Muscle of leg (tissue), 11 donors: ENCODE results near the gene TLR4. TPM values are rescaled to one million over a fixed set of nuclear protein-coding genes. Genes with fewer than 3 reads are reported as not detected.

ENCODE experiments used
- DNase-seq: peaks from one replicate; pipeline ENCODE4 v3.0.0; 2013
- H3K27ac ChIP-seq: one replicate; pipeline ENCODE4 v1.5.1; 2013; ENCODE audit warnings: mild to moderate bottlenecking, low read length, control low read depth
- H3K27me3 ChIP-seq: one replicate; pipeline ENCODE4 v1.6.1; 2013; ENCODE audit warnings: low read length; ENCODE audit not compliant: control insufficient read depth, insufficient read depth
- H3K36me3 ChIP-seq: one replicate; pipeline ENCODE4 v1.6.1; 2013; ENCODE audit warnings: low read length; ENCODE audit not compliant: control insufficient read depth, insufficient read depth
- H3K4me1 ChIP-seq: one replicate; pipeline ENCODE4 v1.6.1; 2013; ENCODE audit warnings: low read length; ENCODE audit not compliant: control insufficient read depth, insufficient read depth
- H3K4me3 ChIP-seq: one replicate; pipeline ENCODE4 v1.5.1; 2013; ENCODE audit warnings: low read length, control low read depth
- H3K9me3 ChIP-seq: replicated peaks from 2 replicates; pipeline ENCODE4 v1.6.1; 2013; ENCODE audit warnings: low read depth, low read length; ENCODE audit not compliant: control insufficient read depth
- WGBS: methylation state at CpG from one replicate; pipeline ENCODE4 v1.1.5; 2013; ENCODE audit warnings: missing lambda C conversion rate; ENCODE audit not compliant: insufficient coverage; 5-methylcytosine and 5-hydroxymethylcytosine counted together
- polyA plus RNA-seq, 8 donors: library from polyadenylated mRNA; unstranded; fragments of 120-200 nt; gene quantifications; one replicate each; pipeline versions ENCODE4 v1.2.1 to v1.2.3, GENCODE V29; 2013; ENCODE audit warnings: inconsistent platforms in 1 of 8, low replicate concordance in 1 of 8; ENCODE audit not compliant: insufficient read length in 8 of 8, insufficient read depth in 1 of 8
- total RNA-seq: library from RNA; stranded (reverse); fragments of 120-200 nt; gene quantifications from one replicate; pipeline ENCODE4 v1.2.4, GENCODE V29; 2013

TLR4 gene
- total and polyA plus RNA-seq, 9 donors = 4.2 to 13.3 (median 6.4) TPM

- no CpG with 5 or more reads among the region's 2 CpGs for WGBS
Observed at GRCh38 chr9:117720987-117721386, 16.8 kb downstream of the TLR4 start.

GRCh38 chr9:117722108-117722761 lies 18.0 kb downstream of the TLR4 start:
- 72% methylated on average over 4 of the region's 6 CpGs for WGBS
- no peaks in the 10 kb centered on the region for H3K36me3 ChIP-seq
- H3K4me3 ChIP-seq = no peak overlapping the region
- no peaks in the 10 kb centered on the region for H3K4me1 ChIP-seq
- no peak overlapping the region for H3K27ac ChIP-seq
- no peaks in the 10 kb centered on the region for H3K9me3 ChIP-seq
- no peaks in the 10 kb centered on the region for H3K27me3 ChIP-seq
- DNase-seq = no peak

More at GRCh38 chr9:117720987-117721386, 16.8 kb downstream of the TLR4 start:
- no peak for DNase-seq
- Histone ChIP-seq H3K9me3 (no peaks in the 10 kb centered on the region), H3K27ac (no peak overlapping the region), H3K36me3 (no peaks in the 10 kb centered on the region), H3K27me3 (no peaks in the 10 kb centered on the region), H3K4me1 (no peaks in the 10 kb centered on the region), H3K4me3 (no peak overlapping the region)

DNA sequence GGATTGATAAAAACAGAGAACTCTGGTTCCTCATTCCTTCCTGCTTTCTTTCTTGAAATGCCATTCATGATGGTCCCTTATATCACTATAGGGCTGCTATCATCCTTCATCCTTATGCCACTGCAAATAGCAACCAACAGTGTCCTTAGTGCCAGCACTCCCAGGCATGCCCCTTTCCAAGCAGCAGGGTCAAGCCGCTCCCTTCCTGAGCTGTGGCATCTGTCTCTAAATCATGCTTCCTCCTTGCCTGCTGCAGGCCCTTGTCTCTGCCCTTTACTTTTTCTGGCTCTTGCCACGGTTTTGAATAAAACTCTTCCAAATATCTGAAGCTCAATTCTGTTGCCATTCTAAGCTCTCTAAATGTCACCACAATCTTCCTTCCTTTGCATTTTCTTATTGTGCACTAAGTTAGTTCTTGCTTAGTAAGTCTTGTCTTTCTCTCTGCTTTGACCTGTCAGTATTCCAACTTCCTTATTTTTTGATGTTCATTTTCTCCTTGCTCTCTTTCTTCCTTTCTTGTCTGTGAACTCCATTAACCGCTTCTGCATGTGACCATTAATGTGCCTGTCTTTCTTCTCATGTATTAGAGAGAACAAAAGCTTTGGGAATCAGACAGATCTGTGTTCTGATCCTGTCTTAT lies 19.9 kb downstream of the TLR4 start:
- Histone ChIP-seq H3K27ac (no peak overlapping the region), H3K36me3 (no peaks in the 10 kb centered on the region), H3K4me1 (no peaks in the 10 kb centered on the region), H3K9me3 (no peaks in the 10 kb centered on the region), H3K4me3 (no peak overlapping the region), H3K27me3 (no peaks in the 10 kb centered on the region)
- 53% methylated on average over 2 of the region's 3 CpGs for WGBS
- no peak for DNase-seq

- no peak overlapping the region for H3K27ac ChIP-seq
- H3K4me3 ChIP-seq = no peak overlapping the region
- no peaks in the 10 kb centered on the region for H3K9me3 ChIP-seq
- no peaks in the 10 kb centered on the region for H3K27me3 ChIP-seq
- no peak for DNase-seq
- no CpG with 5 or more reads among the region's 2 CpGs for WGBS
- no peaks in the 10 kb centered on the region for H3K36me3 ChIP-seq
- no peaks in the 10 kb centered on the region for H3K4me1 ChIP-seq
Observed at GRCh38 chr9:117725426-117725887, 21.3 kb downstream of the TLR4 start.

GRCh38 chr9:117729375-117729774 lies 25.2 kb downstream of the TLR4 start:
- Histone ChIP-seq H3K4me1 (no peaks in the 10 kb centered on the region), H3K4me3 (no peak overlapping the region), H3K36me3 (no peaks in the 10 kb centered on the region), H3K9me3 (no peaks in the 10 kb centered on the region), H3K27ac (no peak overlapping the region), H3K27me3 (no peaks in the 10 kb centered on the region)
- DNase-seq = no peak
- no CpG with 5 or more reads among the region's 2 CpGs for WGBS

- Histone ChIP-seq H3K9me3 (no peaks in the 10 kb centered on the region), H3K4me3 (no peak overlapping the region), H3K4me1 (no peaks in the 10 kb centered on the region), H3K27ac (no peak overlapping the region), H3K36me3 (no peaks in the 10 kb centered on the region), H3K27me3 (no peaks in the 10 kb centered on the region)
- DNase-seq = no peak
- WGBS = no CpG with 5 or more reads among the region's 6 CpGs
Observed at GRCh38 chr9:117732494-117732893, 28.3 kb downstream of the TLR4 start.

DNA sequence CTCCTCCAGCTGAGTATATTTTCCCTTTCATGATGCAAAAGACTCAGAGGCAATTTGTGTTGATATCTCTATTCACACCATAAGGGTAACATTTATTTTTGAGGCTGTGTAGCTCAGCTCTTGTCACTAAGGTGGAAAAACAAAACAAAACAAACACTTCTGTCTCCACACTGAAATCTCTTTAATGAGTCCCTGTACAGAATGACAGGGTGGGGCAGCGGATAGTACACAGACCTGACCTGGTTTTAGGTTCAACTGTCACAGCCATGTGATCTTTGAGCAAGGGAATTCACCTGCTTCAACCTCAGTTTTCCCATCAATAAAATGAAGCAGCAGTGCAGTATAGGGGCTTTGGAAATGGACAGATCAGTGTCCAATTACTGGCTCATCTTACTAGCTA lies 29.3 kb downstream of the TLR4 start:
- Histone ChIP-seq H3K27ac (no peak overlapping the region), H3K9me3 (no peaks in the 10 kb centered on the region), H3K27me3 (no peaks in the 10 kb centered on the region), H3K36me3 (no peaks in the 10 kb centered on the region), H3K4me1 (no peaks in the 10 kb centered on the region), H3K4me3 (no peak overlapping the region)
- no CpG with 5 or more reads among the region's 1 CpG for WGBS
- DNase-seq = no peak

DNA sequence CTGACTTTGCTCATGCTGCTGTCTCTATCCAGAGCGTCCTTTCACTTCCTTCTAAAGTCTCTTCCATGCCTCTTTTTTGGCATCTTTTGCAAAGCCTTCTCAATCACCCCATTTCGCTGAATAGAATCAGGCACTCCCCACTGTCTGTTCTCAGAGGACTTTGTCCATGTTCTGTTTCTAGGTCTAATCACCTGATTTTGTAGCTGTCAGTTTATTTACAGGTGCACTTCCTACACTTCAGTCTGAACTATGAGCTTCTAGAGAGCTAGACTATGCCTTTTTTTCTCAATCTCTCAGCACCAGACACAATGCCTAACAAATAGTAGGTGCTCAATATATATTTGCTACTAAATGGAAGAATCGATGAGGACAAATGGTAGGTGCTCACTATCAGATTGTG lies 29.9 kb downstream of the TLR4 start:
- Histone ChIP-seq H3K9me3 (no peaks in the 10 kb centered on the region), H3K27ac (no peak overlapping the region), H3K27me3 (no peaks in the 10 kb centered on the region), H3K36me3 (no peaks in the 10 kb centered on the region), H3K4me3 (no peak overlapping the region), H3K4me1 (no peaks in the 10 kb centered on the region)
- 94% methylated on average over 2 of the region's 3 CpGs for WGBS
- DNase-seq = no peak

GRCh38 chr9:117734523-117735314 lies 30.5 kb downstream of the TLR4 start:
- H3K27ac ChIP-seq = no peak overlapping the region
- no CpG with 5 or more reads among the region's 2 CpGs for WGBS
- no peaks in the 10 kb centered on the region for H3K27me3 ChIP-seq

GRCh38 chr9:117737721-117738226 lies 33.6 kb downstream of the TLR4 start:
- no peaks in the 10 kb centered on the region for H3K27me3 ChIP-seq
- H3K9me3 ChIP-seq = no peaks in the 10 kb centered on the region
- H3K4me1 ChIP-seq = peaks cover 4% of the 10 kb centered on the region
- no peak overlapping the region for H3K27ac ChIP-seq
- DNase-seq = no peak
- WGBS = 72% methylated on average over 5 of the region's 7 CpGs
- H3K4me3 ChIP-seq = no peak overlapping the region
- H3K36me3 ChIP-seq = no peaks in the 10 kb centered on the region

More at GRCh38 chr9:117734523-117735314, 30.5 kb downstream of the TLR4 start:
- Histone ChIP-seq H3K9me3 (no peaks in the 10 kb centered on the region), H3K4me1 (no peaks in the 10 kb centered on the region), H3K36me3 (no peaks in the 10 kb centered on the region), H3K4me3 (no peak overlapping the region)
- no peak for DNase-seq
